HG03060 (cell line): ENCODE data around the gene GTPBP1.

Source experiments
- ATAC-seq: cut with Tn5 transposase; IDR thresholded peaks from one replicate; pipeline ENCODE4 v1.9.1; 2021; ENCODE audit warnings: low read depth, moderate number of reproducible peaks; ENCODE audit not compliant: unreplicated experiment

The GTPBP1 gene

DNA sequence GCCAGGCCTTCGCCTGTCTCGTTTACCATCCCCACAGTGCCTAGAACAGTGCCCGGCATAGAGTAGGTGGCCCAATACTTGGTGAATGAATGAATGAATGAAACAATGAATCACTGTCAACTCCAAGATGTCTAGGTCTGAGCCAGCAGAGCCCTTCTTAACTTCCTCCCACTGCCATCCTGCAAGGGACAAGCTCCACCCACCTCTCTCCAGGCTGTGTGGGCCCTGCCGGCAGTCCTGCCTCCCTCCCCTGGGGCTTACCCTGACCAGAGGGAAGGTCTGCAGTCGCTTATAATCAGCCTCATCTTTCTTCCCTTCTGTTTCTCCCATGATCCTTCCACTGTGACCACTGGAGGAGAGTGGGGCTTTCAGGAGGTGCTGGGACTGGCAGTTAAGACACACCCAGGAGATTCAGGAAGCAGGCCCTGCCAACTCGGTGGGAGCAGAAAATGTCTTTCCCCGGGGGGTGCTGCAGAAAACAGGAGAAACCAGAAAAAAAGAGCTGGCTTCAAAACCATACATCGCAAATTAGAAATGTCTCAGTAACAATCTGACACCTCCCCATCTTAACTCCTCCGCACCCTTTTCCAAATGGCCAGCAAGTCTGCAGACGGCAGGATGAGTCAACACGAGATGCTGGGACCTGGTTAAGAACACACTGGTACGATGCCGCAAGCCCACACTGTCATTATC lies 76.8 kb downstream of the GTPBP1 start:
- ATAC-seq, result no peak
